Osteoblast (primary cell): ENCODE measurements around the gene TRAM2. TPM values are rescaled to one million over a fixed set of nuclear protein-coding genes. Genes with fewer than 3 reads are reported as not detected.

Experiments
- DNase-seq: peaks from one replicate; pipeline ENCODE4 v3.0.0; 2011; ENCODE audit warnings: low spot score, mixed read lengths; ENCODE audit not compliant: insufficient read length; ENCODE audit errors: missing footprints
- H2AFZ ChIP-seq: 2 replicates; pipeline ENCODE4 v1.6.0; 2011; ENCODE audit warnings: mild to moderate bottlenecking, low read length
- H3K27ac ChIP-seq: 2 replicates; pipeline ENCODE4 v1.5.1; 2011; ENCODE audit warnings: mild to moderate bottlenecking, low read depth, low read length, moderate library complexity
- H3K27me3 ChIP-seq: 2 replicates; pipeline ENCODE4 v1.6.0; 2012; ENCODE audit warnings: mild to moderate bottlenecking, control low read depth, inconsistent platforms, low read length, moderate library complexity; ENCODE audit not compliant: insufficient read depth
- H3K36me3 ChIP-seq: 2 replicates; pipeline ENCODE4 v1.5.1; 2011; ENCODE audit warnings: mild to moderate bottlenecking, low read length, control low read depth, moderate library complexity; ENCODE audit not compliant: insufficient read depth
- H3K4me1 ChIP-seq: 2 replicates; pipeline ENCODE4 v1.5.1; 2011; ENCODE audit warnings: mild to moderate bottlenecking, low read length, control low read depth, moderate library complexity; ENCODE audit not compliant: insufficient read depth
- H3K4me2 ChIP-seq: 2 replicates; pipeline ENCODE4 v1.6.0; 2011; ENCODE audit warnings: mild to moderate bottlenecking, low read length; ENCODE audit not compliant: insufficient read depth
- H3K4me3 ChIP-seq: fragments of 200-600 bp; sonication (generic); 3 replicates; pipeline ENCODE4 v1.5.1; 2012; ENCODE audit warnings: mild to moderate bottlenecking, low read length, inconsistent platforms; ENCODE audit not compliant: insufficient read depth
- H3K79me2 ChIP-seq: 2 replicates; pipeline ENCODE4 v1.6.0; 2012; ENCODE audit warnings: mild to moderate bottlenecking, low read length, control low read depth, inconsistent platforms; ENCODE audit not compliant: insufficient read depth
- H3K9me3 ChIP-seq: 2 replicates; pipeline ENCODE4 v1.5.1; 2011; ENCODE audit warnings: low read depth, low read length, control low read depth
- H4K20me1 ChIP-seq: 2 replicates; pipeline ENCODE4 v1.6.0; 2012; ENCODE audit warnings: mild to moderate bottlenecking, low read length, control low read depth; ENCODE audit not compliant: insufficient read depth
- total RNA-seq: library from RNA; depleted of rRNA; stranded (reverse); fragments of >200 nt; gene quantifications from 2 replicates; pipeline ENCODE4 v1.2.3, GENCODE V29; 2012
- TF ChIP-seq, protein P1 (sequence below): IDR thresholded peaks from 2 replicates; pipeline ENCODE4 v1.5.1; 2011; ENCODE audit warnings: mild to moderate bottlenecking, low read depth, low read length, moderate library complexity; ENCODE audit errors: extremely low read depth

Gene TRAM2
- total RNA-seq, 1 donor: 155 TPM

DNA sequence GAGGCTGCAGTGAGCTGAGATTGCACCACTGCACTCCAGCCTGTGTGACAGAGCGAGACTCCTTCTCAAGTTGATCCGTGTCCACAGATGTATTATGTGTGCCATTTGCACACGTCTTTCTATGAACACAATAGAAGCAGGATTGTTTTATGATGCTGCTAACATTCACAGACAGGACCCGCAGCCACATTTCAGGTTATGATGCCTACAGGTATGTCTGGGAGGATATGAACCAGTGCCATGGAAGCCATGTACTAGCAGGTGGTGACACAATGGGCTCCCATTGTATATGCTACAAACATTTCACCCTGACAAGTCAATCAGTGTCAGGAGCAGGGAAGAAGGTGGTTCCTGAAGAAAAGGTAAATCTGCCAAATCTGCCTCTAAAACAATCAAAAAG lies 4.3 kb downstream of the TRAM2 start:
- Histone ChIP-seq H3K36me3 (peaks cover 56% of the 10 kb centered on the region), H3K4me3 (peak overlapping the region; percentile 95), H3K27me3 (no peaks in the 10 kb centered on the region), H3K79me2 (peaks cover 93% of the 10 kb centered on the region), H3K9me3 (no peaks in the 10 kb centered on the region), H3K4me1 (peaks cover 74% of the 10 kb centered on the region), H3K4me2 (peak overlapping the region; percentile 87), H2AFZ (no peak overlapping the region), H3K27ac (peak overlapping the region; percentile 96), H4K20me1 (peaks cover 25% of the 10 kb centered on the region)
- DNase-seq: no peak
- TF ChIP-seq, protein P1, sequence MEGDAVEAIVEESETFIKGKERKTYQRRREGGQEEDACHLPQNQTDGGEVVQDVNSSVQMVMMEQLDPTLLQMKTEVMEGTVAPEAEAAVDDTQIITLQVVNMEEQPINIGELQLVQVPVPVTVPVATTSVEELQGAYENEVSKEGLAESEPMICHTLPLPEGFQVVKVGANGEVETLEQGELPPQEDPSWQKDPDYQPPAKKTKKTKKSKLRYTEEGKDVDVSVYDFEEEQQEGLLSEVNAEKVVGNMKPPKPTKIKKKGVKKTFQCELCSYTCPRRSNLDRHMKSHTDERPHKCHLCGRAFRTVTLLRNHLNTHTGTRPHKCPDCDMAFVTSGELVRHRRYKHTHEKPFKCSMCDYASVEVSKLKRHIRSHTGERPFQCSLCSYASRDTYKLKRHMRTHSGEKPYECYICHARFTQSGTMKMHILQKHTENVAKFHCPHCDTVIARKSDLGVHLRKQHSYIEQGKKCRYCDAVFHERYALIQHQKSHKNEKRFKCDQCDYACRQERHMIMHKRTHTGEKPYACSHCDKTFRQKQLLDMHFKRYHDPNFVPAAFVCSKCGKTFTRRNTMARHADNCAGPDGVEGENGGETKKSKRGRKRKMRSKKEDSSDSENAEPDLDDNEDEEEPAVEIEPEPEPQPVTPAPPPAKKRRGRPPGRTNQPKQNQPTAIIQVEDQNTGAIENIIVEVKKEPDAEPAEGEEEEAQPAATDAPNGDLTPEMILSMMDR: no peak

DNA sequence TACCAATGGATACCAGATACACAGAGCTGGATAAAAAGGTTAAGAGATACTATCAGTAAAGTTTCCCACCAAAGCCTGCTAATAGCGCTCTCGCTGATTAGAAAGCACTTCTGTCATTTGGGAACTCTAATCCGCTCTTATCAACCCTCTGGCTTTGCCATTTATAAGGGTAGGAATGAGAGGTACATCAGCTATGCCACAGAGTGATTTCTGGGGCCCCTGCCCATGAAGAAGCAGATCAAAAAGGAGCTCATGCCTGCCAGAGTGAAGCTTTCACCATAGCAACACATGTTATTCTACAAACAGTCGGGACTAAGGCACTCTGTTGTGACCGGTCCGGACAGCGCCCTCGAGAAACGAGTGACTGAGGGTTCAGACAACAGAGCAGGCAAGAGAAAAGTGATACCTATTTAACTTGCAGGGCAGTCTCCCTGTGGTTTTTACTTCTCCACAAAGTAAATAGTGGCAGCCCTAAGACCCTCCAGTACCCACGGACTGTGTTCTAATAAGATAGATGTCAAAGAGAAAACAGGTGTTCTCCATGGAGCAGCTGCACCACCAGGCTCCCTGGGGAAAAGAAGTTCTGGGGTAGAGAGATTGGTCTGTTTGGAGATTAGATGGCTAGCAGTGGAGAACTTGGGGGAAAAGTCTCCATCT lies 5.6 kb downstream of the TRAM2 start:
- Histone ChIP-seq H3K79me2 (peaks cover 100% of the 10 kb centered on the region), H4K20me1 (peaks cover 24% of the 10 kb centered on the region), H2AFZ (no peak overlapping the region), H3K4me2 (peak overlapping the region; percentile 87), H3K36me3 (peaks cover 59% of the 10 kb centered on the region), H3K27me3 (no peaks in the 10 kb centered on the region), H3K4me1 (peaks cover 86% of the 10 kb centered on the region), H3K27ac (peak overlapping the region; percentile 96), H3K4me3 (peak overlapping the region; percentile 16), H3K9me3 (no peaks in the 10 kb centered on the region)
- TF ChIP-seq, protein P1: no peak
- no peak for DNase-seq

DNA sequence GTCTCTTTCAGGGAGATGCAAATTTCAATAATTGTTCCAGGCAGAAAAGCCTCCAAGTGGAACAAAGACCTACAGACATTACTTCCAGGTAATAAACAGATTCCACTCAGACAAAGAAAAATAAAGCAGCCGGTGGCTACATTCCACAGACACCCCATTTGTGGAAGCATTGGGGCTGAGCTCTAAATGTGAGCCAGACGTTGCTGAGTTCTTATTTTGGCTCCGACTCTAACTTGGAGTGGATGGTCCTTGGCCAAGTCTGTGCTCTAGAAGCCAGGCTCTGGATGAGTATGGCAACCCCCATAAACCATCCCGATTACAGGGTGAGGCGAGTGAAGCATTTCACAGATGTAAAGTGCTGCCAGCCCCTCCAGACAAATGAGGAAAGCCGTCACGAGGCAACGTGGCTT lies 6.6 kb downstream of the TRAM2 start:
- peaks cover 68% of the 10 kb centered on the region for H3K36me3 ChIP-seq
- H3K4me2 ChIP-seq: peak overlapping the region; percentile 87
- peaks cover 25% of the 10 kb centered on the region for H4K20me1 ChIP-seq
- peak overlapping the region; percentile 96 for H3K27ac ChIP-seq
- no peak for DNase-seq
- H3K27me3 ChIP-seq: no peaks in the 10 kb centered on the region
- no peaks in the 10 kb centered on the region for H3K9me3 ChIP-seq
- peaks cover 100% of the 10 kb centered on the region for H3K79me2 ChIP-seq
- TF ChIP-seq, protein P1: no peak
- peaks cover 93% of the 10 kb centered on the region for H3K4me1 ChIP-seq
- H3K4me3 ChIP-seq: peak overlapping the region; percentile 3
- no peak overlapping the region for H2AFZ ChIP-seq

DNA sequence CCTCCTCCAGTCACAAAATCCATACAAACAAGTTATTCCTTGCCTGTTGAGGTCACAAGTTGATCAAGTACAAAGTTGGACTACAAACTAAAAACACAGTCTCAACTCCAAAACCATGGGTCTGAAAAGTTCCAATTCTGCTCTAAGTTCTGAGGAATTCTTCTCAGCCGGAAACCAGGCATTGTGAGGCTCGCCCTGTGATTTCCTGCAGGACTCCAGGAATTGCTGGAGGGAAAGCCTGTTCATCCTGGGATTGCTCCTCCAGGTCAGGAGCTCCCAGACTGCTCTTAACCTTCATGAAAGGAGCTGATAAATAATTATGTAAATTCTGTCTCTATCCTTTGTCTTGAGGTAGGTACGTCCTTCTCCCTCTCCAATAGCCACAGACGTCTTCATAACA lies 8.5 kb downstream of the TRAM2 start:
- Histone ChIP-seq H3K4me1 (peaks cover 90% of the 10 kb centered on the region), H4K20me1 (peaks cover 26% of the 10 kb centered on the region), H3K79me2 (peaks cover 100% of the 10 kb centered on the region), H3K27ac (peak overlapping the region; percentile 96), H3K4me3 (no peak overlapping the region), H3K27me3 (no peaks in the 10 kb centered on the region), H3K9me3 (no peaks in the 10 kb centered on the region), H3K36me3 (peaks cover 67% of the 10 kb centered on the region), H2AFZ (no peak overlapping the region), H3K4me2 (peak overlapping the region; percentile 4)
- no peak for DNase-seq
- TF ChIP-seq, protein P1: no peak
